Measurements from ENCODE around the gene HIRIP3. TPM values are rescaled to one million over a fixed set of nuclear protein-coding genes. Genes with fewer than 3 reads are reported as not detected.

Gene HIRIP3
- total and polyA plus RNA-seq, 2 of the 13 experiments (the other 11 are each of a cell fraction or from before 2014, with no cell fraction given) = 12.6 to 17.2 TPM

GRCh38 chr16:29974291-29975133 lies 20.9 kb downstream of the HIRIP3 start (continued):
- TF ChIP-seq ZSCAN22 (CRISPR knock-in tag; IDR thresholded peaks at IDR 0.05) = no peak
- TF ChIP-seq ZNF34 (CRISPR knock-in tag; IDR thresholded peaks at IDR 0.05; ENCODE audit: borderline replicate concordance) = 0 out of 2 replicates have a peak, but pooled peaks have one; percentile 8
- TF ChIP-seq ZNF253 (CRISPR knock-in tag; IDR thresholded peaks at IDR 0.05; ENCODE audit: borderline replicate concordance) = no peak
- no peak for TF ChIP-seq SIX4 (CRISPR knock-in tag; IDR thresholded peaks at IDR 0.05)
- no peak for TF ChIP-seq GPBP1L1 (CRISPR knock-in tag; IDR thresholded peaks at IDR 0.05)
- TF ChIP-seq CTCF (CRISPR knock-in tag; IDR thresholded peaks at IDR 0.05) = peak; percentile 41
- TF ChIP-seq FOXK2 (IDR thresholded peaks at IDR 0.05) = no peak
- TF ChIP-seq AKNA (CRISPR knock-in tag; IDR thresholded peaks at IDR 0.05; ENCODE audit: borderline replicate concordance) = no peak
- TF ChIP-seq ATAD3A (CRISPR knock-in tag; IDR thresholded peaks at IDR 0.05) = no peak
- no peak for TF ChIP-seq TCF12 (IDR thresholded peaks at IDR 0.05)
- TF ChIP-seq TCF12 (CRISPR knock-in tag; IDR thresholded peaks at IDR 0.05) = 0 out of 2 replicates have a peak, but pooled peaks have one; percentile 16
- no peak for TF ChIP-seq ZMAT5 (CRISPR knock-in tag; IDR thresholded peaks at IDR 0.05; ENCODE audit: borderline replicate concordance, low read depth)
- no peak for TF ChIP-seq ZNF432 (CRISPR knock-in tag; IDR thresholded peaks at IDR 0.05; ENCODE audit: borderline replicate concordance)
- 0 out of 2 replicates have a peak, but pooled peaks have one; percentile 7 for TF ChIP-seq USF2 (IDR thresholded peaks at IDR 0.05; ENCODE audit: low read depth, low read length)
- no peak for TF ChIP-seq USF2 (CRISPR knock-in tag; IDR thresholded peaks at IDR 0.05; ENCODE audit: borderline replicate concordance)
- no peak for TF ChIP-seq MIER3 (CRISPR knock-in tag; IDR thresholded peaks at IDR 0.05; ENCODE audit: borderline replicate concordance)
- TF ChIP-seq ZBTB8A (CRISPR knock-in tag; IDR thresholded peaks at IDR 0.05; ENCODE audit: borderline replicate concordance, low read depth) = no peak
- TF ChIP-seq CENPT (CRISPR knock-in tag; IDR thresholded peaks at IDR 0.05; ENCODE audit: low read depth) = no peak

Measured in HepG2 (cell line).